K562 (cell line): Measurements from ENCODE around the gene TMEM248. TPM values are rescaled to one million over a fixed set of nuclear protein-coding genes. Genes with fewer than 3 reads are reported as not detected.

Experiments used
- GATA2 ChIP-seq: sonication (generic); formaldehyde crosslinking; IDR thresholded peaks from 2 replicates; pipeline ENCODE4 v1.4.0; 2020; ENCODE audit warnings: mild to moderate bottlenecking, missing genetic modification reagents
- HSF4 ChIP-seq: fragments of 250-450 bp; sonication (Bioruptor Pico); IDR thresholded peaks from 2 replicates; pipeline ENCODE4 v2.1.2; 2022; ENCODE audit warnings: mild to moderate bottlenecking, moderate library complexity, borderline replicate concordance
- KLF16 ChIP-seq: IDR thresholded peaks from 2 replicates; pipeline ENCODE4 v1.6.1; 2016; ENCODE audit warnings: antibody characterized with exemption
- MEIS2 ChIP-seq: fragments of 450-650 bp; IDR thresholded peaks from 2 replicates; pipeline ENCODE4 v1.6.1; 2014; ENCODE audit warnings: mild to moderate bottlenecking; ENCODE audit not compliant: partially characterized antibody
- MTA1 ChIP-seq: fragments of 450-650 bp; IDR thresholded peaks from 2 replicates; pipeline ENCODE4 v1.6.1; 2017; ENCODE audit warnings: borderline replicate concordance
- MYC ChIP-seq, 2 experiments: fragments of 250-450 bp in 1 of 2; sonication (Bioruptor Pico) in 1 of 2; IDR thresholded peaks; 2 replicates each; pipeline versions ENCODE4 v1.5.1 to v1.6.1; 2012 to 2021; ENCODE audit warnings: low read depth in 2 of 2, borderline replicate concordance in 1 of 2, improper control_type of control experiment in 1 of 2, low read length in 1 of 2, mild to moderate bottlenecking in 1 of 2, moderate library complexity in 1 of 2
- NONO ChIP-seq, 2 experiments: fragments of 200-400 bp in 1 of 2; fragments of 450-650 bp in 1 of 2; formaldehyde crosslinking in 1 of 2; IDR thresholded peaks; 2 replicates each; pipeline ENCODE4 v1.6.1; 2017; ENCODE audit warnings: low read depth in 2 of 2, mild to moderate bottlenecking in 2 of 2, moderate library complexity in 2 of 2, low read length in 1 of 2
- RUNX1 ChIP-seq: sonication (generic); IDR thresholded peaks from 2 replicates; pipeline ENCODE4 v1.6.1; 2016; ENCODE audit warnings: antibody characterized with exemption, low read depth
- SUPT5H ChIP-seq: fragments of 450-650 bp; IDR thresholded peaks from 2 replicates; pipeline ENCODE4 v1.6.1; 2016
- TAF1 ChIP-seq: IDR thresholded peaks from 2 replicates; pipeline ENCODE4 v1.6.1; 2011; ENCODE audit warnings: mild to moderate bottlenecking, low read length, moderate library complexity; ENCODE audit not compliant: insufficient read depth, control insufficient read depth, severe bottlenecking; ENCODE audit errors: extremely low read depth
- TFAM ChIP-seq: fragments of 250-450 bp; sonication (Bioruptor Pico); conservative IDR thresholded peaks from 2 replicates; pipeline ENCODE4 v1.5.0; 2021; ENCODE audit warnings: mild to moderate bottlenecking, moderate library complexity
- ZNF282 ChIP-seq: sonication (generic); formaldehyde crosslinking; IDR thresholded peaks from 2 replicates; pipeline ENCODE4 v1.8.1; 2023; ENCODE audit warnings: missing genetic modification reagents
- ZNF384 ChIP-seq: IDR thresholded peaks from 2 replicates; pipeline ENCODE4 v1.6.1; 2012; ENCODE audit warnings: low read depth, low read length, improper control_type of control experiment
- polyA plus RNA-seq, 8 experiments: library from polyadenylated mRNA; depleted of rRNA in 4 of 8; stranded (reverse) in 5 of 8; unstranded in 3 of 8; fragments of >200 nt; fragmentation: Nextera tagmentation in 2 of 8; fragmentation: Illumina TruSeq in 1 of 8; extraction: Ambion mirVana in 2 of 8; extraction: Trizol in 1 of 8; gene quantifications; 2 replicates each; pipeline versions ENCODE4 v1.2.1 to v1.2.3, GENCODE V29; 2011 to 2014; ENCODE audit warnings: inconsistent platforms in 1 of 8, missing spikeins in 1 of 8
- total RNA-seq, 7 experiments: library from RNA; depleted of rRNA in 6 of 7; stranded (reverse); fragments of >200 nt in 6 of 7; fragmentation: Illumina TruSeq in 2 of 7; extraction: Trizol in 2 of 7; gene quantifications; 2 replicates each; pipeline versions ENCODE4 v1.2.1 to v1.2.3, GENCODE V29; 2011 to 2021; ENCODE audit warnings: low replicate concordance in 1 of 7
- TF ChIP-seq, protein P1 (sequence below): fragments of 450-650 bp; formaldehyde crosslinking; IDR thresholded peaks from 2 replicates; pipeline ENCODE4 v1.4.0; 2020; ENCODE audit warnings: mild to moderate bottlenecking, moderate library complexity
- TF ChIP-seq, protein P2 (sequence below), 2 experiments: fragments of 450-650 bp; conservative IDR thresholded peaks; 2 replicates each; pipeline ENCODE4 v1.6.1; 2017; ENCODE audit warnings: mild to moderate bottlenecking in 2 of 2, moderate library complexity in 2 of 2
- TF ChIP-seq, protein P3 (sequence below): sonication (generic); formaldehyde crosslinking; IDR thresholded peaks from 2 replicates; pipeline ENCODE4 v1.4.0; 2020; ENCODE audit warnings: mild to moderate bottlenecking, missing genetic modification reagents
- TF ChIP-seq, protein P4 (sequence below): fragments of 450-650 bp; IDR thresholded peaks from 2 replicates; pipeline ENCODE4 v1.6.1; 2016; ENCODE audit warnings: low read depth, mild to moderate bottlenecking, moderate library complexity
- TF ChIP-seq, protein P5 (sequence below): sonication (generic); formaldehyde crosslinking; IDR thresholded peaks from 2 replicates; pipeline ENCODE4 v1.8.0; 2022; ENCODE audit warnings: missing genetic modification reagents, mild to moderate bottlenecking, moderate library complexity, borderline replicate concordance
- TF ChIP-seq, protein P6 (sequence below): fragments of 200-800 bp; sonication (Bioruptor generic); IDR thresholded peaks from 2 replicates; pipeline ENCODE4 v1.6.1; 2017; ENCODE audit warnings: missing genetic modification characterization, missing compliant biosample characterization

TMEM248 gene
- total and polyA plus RNA-seq, 9 of the 15 experiments (the other 6 are each of a cell fraction or from before 2014, with no cell fraction given): 6.3 to 132 (median 64.4) TPM

DNA sequence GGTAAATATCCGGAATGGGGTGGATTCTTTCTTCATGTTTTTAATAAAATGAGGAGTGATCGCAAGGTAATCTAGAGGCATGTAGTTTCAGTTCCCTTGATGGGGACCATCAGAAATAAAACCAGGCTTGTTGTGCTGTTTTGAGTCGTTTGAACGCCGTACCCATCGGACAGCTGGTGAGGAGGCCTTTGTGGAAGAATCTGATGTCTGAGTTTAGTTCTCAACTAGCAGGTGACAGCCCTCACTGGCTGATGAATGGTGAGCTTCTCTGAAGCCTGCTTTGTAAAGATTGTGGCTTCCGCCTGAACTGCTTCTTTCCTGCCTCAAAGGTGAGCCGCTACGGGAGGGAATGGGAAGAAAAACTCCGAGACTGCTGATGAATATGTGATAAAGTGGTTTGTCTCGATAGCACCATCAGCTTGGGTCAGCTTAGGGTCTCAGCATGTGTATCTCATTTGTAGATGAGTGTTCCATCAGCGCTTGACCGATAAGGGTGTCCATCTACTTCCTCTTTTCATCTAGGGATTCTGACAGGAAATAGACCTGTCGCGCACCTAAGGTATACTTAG is 977 bp downstream of the TMEM248 start (continued):
- TF ChIP-seq, protein P1, sequence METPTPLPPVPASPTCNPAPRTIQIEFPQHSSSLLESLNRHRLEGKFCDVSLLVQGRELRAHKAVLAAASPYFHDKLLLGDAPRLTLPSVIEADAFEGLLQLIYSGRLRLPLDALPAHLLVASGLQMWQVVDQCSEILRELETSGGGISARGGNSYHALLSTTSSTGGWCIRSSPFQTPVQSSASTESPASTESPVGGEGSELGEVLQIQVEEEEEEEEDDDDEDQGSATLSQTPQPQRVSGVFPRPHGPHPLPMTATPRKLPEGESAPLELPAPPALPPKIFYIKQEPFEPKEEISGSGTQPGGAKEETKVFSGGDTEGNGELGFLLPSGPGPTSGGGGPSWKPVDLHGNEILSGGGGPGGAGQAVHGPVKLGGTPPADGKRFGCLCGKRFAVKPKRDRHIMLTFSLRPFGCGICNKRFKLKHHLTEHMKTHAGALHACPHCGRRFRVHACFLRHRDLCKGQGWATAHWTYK (CRISPR knock-in tag): peak; percentile 14; the same call in 1 of the 2 replicates
- TF ChIP-seq, protein P2, sequence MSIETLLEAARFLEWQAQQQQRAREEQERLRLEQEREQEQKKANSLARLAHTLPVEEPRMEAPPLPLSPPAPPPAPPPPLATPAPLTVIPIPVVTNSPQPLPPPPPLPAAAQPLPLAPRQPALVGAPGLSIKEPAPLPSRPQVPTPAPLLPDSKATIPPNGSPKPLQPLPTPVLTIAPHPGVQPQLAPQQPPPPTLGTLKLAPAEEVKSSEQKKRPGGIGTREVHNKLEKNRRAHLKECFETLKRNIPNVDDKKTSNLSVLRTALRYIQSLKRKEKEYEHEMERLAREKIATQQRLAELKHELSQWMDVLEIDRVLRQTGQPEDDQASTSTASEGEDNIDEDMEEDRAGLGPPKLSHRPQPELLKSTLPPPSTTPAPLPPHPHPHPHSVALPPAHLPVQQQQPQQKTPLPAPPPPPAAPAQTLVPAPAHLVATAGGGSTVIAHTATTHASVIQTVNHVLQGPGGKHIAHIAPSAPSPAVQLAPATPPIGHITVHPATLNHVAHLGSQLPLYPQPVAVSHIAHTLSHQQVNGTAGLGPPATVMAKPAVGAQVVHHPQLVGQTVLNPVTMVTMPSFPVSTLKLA (conservative IDR thresholded peaks at IDR 0.05): 0 out of 4 replicates have a peak, but pooled peaks have one; percentile 10 to 40
- peak; percentile 27 for TF ChIP-seq TAF1
- peak; percentile 14; the same call in 1 of the 2 replicates for TF ChIP-seq ZNF384
- TF ChIP-seq SUPT5H: peak; percentile 8; the same call in 1 of the 2 replicates
- TF ChIP-seq TFAM (CRISPR knock-in tag): no peak
- no peak for TF ChIP-seq HSF4
- peak; percentile 90 for TF ChIP-seq KLF16
- no peak; the same call in 1 of the 2 replicates for TF ChIP-seq RUNX1
- no peak for TF ChIP-seq ZNF282 (CRISPR knock-in tag)
- TF ChIP-seq MYC (IDR thresholded peaks at IDR 0.05; ENCODE audit: low read depth, low read length): 0 out of 2 replicates have a peak, but pooled peaks have one; percentile 51
- no peak for TF ChIP-seq MYC (CRISPR knock-in tag; IDR thresholded peaks at IDR 0.05; ENCODE audit: borderline replicate concordance, low read depth)
- TF ChIP-seq MTA1: peak; percentile 66; the same call in 1 of the 2 replicates
- TF ChIP-seq, protein P3, sequence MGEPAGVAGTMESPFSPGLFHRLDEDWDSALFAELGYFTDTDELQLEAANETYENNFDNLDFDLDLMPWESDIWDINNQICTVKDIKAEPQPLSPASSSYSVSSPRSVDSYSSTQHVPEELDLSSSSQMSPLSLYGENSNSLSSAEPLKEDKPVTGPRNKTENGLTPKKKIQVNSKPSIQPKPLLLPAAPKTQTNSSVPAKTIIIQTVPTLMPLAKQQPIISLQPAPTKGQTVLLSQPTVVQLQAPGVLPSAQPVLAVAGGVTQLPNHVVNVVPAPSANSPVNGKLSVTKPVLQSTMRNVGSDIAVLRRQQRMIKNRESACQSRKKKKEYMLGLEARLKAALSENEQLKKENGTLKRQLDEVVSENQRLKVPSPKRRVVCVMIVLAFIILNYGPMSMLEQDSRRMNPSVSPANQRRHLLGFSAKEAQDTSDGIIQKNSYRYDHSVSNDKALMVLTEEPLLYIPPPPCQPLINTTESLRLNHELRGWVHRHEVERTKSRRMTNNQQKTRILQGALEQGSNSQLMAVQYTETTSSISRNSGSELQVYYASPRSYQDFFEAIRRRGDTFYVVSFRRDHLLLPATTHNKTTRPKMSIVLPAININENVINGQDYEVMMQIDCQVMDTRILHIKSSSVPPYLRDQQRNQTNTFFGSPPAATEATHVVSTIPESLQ (CRISPR knock-in tag): no peak
- TF ChIP-seq, protein P4, sequence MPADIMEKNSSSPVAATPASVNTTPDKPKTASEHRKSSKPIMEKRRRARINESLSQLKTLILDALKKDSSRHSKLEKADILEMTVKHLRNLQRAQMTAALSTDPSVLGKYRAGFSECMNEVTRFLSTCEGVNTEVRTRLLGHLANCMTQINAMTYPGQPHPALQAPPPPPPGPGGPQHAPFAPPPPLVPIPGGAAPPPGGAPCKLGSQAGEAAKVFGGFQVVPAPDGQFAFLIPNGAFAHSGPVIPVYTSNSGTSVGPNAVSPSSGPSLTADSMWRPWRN: 0 out of 2 replicates have a peak, but pooled peaks have one; percentile 38
- TF ChIP-seq, protein P5, sequence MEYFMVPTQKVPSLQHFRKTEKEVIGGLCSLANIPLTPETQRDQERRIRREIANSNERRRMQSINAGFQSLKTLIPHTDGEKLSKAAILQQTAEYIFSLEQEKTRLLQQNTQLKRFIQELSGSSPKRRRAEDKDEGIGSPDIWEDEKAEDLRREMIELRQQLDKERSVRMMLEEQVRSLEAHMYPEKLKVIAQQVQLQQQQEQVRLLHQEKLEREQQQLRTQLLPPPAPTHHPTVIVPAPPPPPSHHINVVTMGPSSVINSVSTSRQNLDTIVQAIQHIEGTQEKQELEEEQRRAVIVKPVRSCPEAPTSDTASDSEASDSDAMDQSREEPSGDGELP (CRISPR knock-in tag): peak; percentile 57
- TF ChIP-seq GATA2 (CRISPR knock-in tag): peak; percentile 92
- TF ChIP-seq MEIS2: peak; percentile 85
- TF ChIP-seq, protein P6, sequence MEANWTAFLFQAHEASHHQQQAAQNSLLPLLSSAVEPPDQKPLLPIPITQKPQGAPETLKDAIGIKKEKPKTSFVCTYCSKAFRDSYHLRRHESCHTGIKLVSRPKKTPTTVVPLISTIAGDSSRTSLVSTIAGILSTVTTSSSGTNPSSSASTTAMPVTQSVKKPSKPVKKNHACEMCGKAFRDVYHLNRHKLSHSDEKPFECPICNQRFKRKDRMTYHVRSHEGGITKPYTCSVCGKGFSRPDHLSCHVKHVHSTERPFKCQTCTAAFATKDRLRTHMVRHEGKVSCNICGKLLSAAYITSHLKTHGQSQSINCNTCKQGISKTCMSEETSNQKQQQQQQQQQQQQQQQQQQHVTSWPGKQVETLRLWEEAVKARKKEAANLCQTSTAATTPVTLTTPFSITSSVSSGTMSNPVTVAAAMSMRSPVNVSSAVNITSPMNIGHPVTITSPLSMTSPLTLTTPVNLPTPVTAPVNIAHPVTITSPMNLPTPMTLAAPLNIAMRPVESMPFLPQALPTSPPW (CRISPR knock-in tag): no peak
- 0 out of 4 replicates have a peak, but pooled peaks of 1 of the 2 experiments have one; percentile 15 for TF ChIP-seq NONO (IDR thresholded peaks at IDR 0.05; ENCODE audit: low read depth in 2 of 2, low read length in 1 of 2)
